GM12874 (cell line): Measurements from ENCODE around the gene HDDC3.

Experiments used
- TF ChIP-seq, protein P1 (sequence below): IDR thresholded peaks from 2 replicates; pipeline ENCODE4 v1.5.1; 2011; ENCODE audit warnings: low read depth, mild to moderate bottlenecking, control low read depth, low read length, moderate library complexity; ENCODE audit not compliant: insufficient read depth

Gene HDDC3

DNA sequence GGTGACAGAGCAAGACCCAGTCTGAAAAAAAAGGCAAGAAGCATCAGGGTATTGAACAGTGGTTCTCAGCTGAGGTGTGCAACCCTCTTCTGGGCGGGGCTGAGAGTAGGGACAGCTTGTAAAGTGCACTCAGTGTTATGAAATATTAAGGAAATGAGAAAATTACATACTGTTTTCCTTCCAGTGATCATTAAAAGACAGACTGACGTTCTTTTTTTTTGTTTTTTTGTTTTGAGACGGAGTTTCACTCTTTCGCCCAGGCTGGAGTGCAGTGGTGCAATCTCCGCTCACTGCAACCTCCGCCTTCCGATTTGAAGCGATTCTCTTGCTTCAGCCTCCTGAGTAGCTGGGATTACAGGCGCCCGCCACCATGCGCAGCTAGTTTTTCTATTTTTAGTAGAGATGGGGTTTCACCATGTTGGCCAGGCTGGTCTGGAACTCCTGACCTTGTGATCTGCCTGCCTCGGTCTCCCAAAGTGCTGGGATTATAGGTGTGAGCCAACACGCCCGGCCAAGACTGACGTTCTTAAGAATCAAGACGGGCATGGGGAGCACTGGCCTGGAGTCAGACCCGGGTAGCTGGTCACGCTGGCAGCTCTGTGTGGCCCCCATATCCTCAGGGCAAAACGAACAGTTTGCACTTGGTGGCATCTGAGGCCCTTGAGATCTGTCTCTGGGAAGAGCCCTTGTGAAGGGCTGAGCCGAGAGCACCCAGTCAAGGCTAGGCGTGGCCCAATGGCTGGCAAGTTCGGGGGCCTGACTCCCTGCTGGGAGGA, 17.9 kb downstream of the HDDC3 start:
- TF ChIP-seq, protein P1, sequence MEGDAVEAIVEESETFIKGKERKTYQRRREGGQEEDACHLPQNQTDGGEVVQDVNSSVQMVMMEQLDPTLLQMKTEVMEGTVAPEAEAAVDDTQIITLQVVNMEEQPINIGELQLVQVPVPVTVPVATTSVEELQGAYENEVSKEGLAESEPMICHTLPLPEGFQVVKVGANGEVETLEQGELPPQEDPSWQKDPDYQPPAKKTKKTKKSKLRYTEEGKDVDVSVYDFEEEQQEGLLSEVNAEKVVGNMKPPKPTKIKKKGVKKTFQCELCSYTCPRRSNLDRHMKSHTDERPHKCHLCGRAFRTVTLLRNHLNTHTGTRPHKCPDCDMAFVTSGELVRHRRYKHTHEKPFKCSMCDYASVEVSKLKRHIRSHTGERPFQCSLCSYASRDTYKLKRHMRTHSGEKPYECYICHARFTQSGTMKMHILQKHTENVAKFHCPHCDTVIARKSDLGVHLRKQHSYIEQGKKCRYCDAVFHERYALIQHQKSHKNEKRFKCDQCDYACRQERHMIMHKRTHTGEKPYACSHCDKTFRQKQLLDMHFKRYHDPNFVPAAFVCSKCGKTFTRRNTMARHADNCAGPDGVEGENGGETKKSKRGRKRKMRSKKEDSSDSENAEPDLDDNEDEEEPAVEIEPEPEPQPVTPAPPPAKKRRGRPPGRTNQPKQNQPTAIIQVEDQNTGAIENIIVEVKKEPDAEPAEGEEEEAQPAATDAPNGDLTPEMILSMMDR = no peak

DNA sequence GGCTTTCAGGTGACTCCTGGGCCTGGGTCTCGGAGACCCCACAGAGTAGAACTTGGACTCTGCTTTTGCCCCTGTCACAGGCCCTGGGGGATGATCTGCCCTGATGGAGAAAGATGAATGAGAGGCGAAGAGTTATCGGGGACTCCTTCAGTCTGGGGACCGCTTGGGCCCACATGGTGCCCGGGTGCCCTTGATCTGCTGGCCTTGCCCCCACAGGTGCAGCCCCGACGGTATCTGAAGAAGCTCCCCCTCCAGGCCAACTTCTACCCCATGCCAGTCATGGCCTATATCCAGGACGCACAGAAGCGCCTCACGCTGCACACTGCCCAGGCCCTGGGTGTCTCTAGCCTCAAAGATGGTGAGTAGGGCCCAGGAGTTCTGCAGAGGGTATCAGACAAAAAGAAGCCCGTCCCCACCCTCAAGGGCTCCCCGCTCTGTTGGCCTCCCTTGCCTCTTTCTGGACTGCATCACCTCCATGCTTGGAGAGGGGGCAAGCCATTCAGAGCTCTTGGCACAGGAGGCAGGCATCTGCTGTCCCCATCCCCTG, 18.9 kb downstream of the HDDC3 start:
- TF ChIP-seq, protein P1 = no peak

DNA sequence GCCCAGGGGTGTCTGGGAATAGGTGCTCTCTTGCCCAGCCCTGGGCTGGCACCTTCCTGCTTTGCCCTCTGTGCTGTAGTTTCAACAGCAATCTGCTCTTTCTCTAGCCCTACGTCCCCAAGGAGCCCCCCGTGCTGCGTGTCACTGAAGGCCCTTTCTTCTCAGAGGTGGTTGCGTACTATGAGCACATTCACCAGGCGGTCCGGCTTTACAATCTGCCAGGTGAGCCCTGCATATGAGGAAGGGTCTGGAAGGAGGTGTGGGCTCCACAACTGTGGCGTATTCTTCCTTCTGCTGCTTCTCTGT, 19.6 kb downstream of the HDDC3 start:
- TF ChIP-seq, protein P1 = no peak

DNA sequence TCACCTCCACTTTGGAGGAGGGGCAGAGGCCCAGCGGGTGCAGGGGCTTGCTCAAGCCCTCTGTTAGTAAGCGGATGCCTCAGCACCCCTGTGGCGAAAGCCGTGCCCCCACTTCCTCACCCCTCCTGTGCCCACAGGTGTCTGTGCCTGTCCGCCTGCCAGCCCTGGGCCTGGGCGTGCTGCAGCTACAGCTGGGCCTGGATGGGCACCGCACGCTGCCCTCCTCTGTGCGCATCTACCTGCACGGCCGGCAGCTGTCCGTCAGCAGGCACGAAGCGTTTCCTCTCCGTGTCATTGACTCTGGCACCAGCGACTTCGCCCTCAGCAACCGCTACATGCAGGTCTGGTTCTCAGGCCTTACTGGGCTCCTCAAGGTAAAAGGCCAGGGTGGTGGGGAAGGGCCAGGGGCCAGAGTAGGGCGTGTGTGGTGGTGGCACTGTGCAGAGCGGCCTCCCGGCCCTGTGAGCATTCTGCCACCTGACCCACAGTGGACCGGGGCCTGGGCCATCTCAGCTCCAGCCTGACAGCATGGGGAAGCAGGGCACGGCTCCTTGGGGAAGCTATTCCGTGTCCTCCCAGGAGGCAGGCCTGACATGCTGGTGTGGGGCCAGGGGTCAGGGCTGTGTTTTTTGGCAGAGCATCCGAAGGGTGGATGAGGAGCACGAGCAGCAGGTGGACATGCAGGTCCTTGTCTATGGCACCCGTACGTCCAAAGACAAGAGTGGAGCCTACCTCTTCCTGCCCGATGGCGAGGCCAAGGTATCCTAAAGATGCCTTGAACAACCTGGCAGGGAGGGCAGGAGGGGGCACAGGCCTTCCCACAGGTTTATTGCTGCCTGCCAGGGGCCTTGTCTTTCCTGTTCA, 20.2 kb downstream of the HDDC3 start:
- TF ChIP-seq, protein P1 = no peak

DNA sequence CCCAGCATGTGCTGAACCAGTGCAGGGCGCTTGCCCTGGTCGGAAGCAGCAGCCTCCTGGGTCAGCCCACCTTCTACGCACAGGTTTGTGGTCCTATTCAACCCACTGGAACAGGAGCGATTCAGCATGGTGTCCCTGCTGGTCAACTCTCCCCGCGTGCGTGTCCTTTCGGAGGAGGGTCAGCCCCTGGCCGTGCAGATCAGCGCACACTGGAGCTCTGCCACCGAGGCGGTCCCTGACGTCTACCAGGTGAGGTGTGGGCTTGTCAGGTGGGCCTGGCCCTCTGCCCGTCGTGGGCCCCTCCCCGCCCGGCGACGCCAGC, 21.1 kb downstream of the HDDC3 start:
- TF ChIP-seq, protein P1 = no peak

DNA sequence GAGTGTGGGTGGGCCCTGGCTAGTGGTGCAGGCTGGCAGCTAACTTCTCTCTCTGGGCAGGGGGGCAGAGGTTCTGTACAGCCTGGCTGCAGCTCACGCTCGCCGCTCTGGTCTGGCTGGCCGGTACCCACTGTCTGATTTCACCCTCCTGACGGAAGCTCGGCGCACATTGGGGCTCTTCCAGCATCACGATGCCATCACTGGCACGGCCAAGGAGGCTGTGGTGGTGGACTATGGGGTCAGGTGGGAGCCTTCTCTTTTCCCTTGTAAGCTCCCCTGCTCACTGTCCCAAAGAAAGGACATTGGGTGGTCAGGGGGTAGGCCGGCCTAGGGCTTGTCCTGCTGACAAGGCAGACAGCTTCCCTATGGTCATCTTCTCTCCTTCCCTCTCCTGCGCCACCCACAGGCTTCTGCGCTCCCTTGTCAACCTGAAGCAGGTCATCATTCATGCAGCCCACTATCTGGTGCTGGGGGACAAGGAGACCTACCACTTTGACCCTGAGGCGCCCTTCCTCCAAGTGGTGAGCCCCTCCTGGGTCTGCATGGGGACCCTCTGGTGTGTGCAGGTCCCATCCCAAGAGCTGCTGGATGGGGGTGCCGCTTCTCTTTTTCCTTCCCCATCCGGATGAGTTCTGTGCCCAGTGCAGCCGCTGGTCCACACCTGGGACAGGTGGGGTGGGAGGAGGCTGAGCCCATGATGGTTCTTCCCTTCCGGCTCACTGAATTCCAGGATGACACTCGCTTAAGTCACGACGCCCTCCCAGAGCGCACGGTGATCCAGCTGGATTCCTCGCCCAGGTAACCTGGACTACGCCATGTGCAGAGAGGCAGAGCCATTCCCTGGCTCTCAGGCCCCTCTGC, 21.7 kb downstream of the HDDC3 start:
- TF ChIP-seq, protein P1 = no peak

DNA sequence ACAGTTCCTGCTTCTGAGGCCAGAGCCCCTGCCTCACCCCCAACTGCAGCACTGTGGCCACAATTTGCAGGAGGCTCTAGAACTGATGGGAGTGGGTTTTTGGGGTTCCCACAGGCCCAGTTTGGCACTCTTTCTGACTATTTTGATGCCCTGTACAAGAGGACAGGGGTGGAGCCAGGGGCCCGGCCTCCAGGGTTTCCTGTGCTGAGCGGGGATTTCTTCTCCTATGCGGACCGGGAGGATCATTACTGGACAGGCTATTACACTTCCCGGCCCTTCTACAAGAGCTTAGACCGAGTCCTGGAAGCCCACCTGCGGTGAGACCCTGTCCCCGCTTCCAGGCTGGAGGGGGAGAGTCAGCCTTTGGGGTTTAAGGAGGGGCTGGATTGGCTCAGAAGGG, 22.4 kb downstream of the HDDC3 start:
- TF ChIP-seq, protein P1 = no peak
